ENCODE data around the gene TTC23L.
"Not testable (repeated sequence)": the region's sequence is repeated elsewhere in the genome, so short reads cannot be mapped to it uniquely, and the experiment has no call there.

Gene TTC23L, protein sequence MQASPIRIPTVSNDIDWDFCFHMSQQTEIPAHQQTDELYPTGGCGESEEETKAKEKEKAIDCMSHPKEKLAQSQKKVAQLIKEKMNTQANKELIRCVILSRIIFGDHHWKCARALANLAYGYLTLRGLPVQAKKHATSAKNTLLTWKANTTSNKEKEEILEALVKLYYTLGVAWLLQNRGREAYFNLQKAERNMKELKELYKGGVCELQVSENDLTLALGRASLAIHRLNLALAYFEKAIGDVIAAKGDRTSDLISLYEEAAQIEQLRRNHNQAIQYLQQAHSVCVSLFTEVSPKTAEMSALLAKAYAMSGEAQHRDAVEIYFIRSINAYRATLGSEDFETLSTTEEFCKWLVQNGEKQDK

DNA sequence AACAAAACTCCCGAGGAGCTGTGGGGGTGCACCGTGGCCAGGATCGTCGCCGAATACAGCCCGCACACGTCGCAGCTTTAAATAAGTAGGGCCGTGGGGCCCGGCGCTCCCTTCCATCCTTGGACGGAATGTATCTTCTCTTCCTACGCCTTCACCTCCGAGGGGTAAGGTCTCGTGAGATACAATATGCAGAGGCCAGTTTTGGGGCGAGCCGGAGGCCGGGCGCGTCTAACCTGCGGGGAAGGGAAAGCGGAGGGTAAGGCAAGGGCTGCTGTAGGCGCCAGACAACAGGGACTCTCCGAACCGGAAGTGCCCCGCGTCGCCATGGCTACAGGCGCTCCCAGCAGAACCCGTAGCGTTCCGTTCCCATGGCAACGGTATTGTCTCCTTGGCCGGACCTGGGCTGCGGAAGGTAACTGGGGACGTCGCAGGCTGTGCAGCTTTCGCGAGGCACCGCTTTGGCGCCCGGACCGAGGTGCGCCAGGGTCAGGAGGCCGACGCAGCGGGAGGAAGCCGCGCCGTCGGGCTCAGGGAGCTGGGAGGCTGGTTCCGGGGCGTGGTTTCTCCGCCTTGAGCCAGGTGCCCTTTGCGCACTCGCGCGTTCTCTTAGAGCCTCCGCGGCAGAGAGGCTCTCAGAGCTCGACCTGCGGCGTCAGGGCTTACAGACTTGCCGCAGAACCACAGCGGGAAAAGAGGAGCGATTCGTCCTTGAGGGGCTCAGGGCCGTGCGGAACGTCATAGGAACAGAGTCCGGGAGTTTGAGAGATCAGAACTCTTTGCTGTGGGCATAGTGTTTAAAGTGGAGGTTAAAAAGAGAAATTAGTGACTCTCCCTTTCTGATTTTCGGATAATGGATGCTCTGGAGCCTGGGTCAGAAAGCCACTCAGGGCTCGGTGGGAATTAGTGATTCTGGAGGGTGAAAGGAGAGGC lies at the start of gene TTC23L:
Gene TTC23L, plus strand, starts transcription at position 380 of the 930 bp plus-strand sequence. CDS start 1,508 bp downstream, outside the sequence.
- DNase-seq (ENCODE audit: low read depth in 1 of 2, low spot score in 1 of 2) = peak; percentile 78 to 82

DNA sequence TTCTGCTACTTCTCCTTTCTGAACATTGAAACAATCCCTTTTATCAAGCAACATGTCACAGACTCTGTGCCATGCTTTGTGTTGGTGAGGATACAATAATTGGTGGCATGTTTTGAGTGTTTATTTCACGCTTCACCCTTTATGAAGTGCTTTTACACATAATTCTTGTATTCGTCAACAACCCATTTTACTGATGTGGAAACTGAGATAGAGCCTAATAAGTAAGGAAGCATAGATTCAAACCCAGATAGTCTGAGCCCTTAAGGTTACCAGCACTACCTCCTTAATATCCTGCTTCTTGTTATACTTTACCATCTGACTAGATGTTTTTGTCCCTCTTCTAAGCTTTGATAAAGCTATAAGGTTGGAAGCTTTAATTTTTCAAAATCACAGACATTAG lies 49.3 kb upstream of the TTC23L start:
- no peak for DNase-seq (ENCODE audit: low read depth in 1 of 2, low spot score in 1 of 2)

DNA sequence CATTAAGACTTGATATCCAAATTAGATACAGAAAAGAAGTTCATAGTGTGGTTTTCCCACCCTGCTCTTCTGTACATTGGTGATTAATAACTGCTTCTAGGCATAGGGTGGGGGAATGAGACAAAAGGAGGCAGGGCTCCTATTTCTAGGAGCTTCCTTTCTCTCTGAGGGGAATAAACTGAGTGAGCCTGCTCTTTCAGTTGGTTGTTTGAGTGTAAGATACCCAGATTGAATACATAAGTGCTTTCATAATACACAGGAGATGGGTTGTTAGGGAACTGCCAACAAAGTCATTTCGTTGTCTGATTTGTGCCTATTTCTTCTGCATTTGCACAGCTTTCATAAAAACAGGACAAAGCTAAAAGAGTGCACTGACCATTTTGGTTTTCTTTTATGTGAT lies 48.9 kb upstream of the TTC23L start:
- no peak for DNase-seq (ENCODE audit: low read depth in 1 of 2, low spot score in 1 of 2)

DNA sequence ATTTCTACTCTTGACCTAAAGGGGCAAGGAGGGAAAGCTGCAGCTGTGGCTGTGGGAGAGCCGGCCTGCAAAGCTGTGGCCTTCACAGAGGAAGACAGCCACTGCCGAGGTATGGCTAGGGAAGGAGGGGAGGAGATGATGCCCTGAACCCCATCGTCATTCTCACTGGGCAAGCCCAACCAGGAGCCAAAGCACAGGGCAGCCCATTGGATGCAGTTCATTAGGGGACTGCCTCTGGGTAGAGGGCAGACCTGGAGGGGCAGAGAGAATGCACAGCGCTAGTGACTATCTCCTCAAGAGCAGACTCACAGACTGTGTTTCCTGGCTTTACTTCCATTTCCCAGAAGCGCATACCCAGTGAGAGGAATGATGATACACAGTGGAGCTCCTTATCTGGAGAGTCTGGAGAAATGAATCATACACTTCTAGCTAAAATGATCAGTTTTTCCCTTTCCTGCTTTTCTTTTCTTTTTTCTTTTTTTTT lies 47.2 kb upstream of the TTC23L start:
- DNase-seq (ENCODE audit: low read depth in 1 of 2, low spot score in 1 of 2) = no peak

DNA sequence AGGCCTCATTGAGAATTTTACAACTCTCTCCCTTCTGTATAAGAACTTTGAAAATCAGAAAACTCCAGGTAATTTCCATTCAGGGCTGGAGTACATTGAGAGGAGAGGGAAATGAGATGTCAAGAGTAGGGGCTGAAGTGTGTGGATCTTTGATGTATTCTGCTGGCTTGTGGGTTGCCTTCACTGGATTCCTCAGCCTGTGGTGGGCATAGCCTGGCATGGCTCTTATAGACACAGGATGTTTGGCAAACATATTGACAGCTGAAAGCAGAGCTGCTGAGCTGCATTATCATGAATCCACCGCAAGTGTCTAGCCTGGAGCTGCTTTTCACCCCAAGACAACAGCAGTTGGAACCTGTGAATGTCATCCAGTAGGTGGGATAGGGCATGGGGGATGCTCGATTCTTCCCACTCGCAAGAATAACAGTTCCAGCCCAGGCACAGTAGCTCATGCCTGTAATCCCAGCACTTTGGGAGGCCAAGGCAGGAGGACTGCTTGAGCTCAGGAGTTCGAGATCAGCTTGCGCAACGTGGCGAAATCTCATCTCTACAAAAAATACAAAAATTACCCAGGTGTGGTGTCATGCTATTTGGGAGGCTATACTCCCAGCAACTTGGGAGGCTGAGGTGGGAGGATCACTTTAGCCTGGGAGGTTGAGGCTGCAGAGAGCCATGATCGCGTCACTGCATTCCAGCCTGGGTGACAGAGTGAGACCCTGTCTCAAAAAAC lies 36.0 kb upstream of the TTC23L start:
- no peak for DNase-seq (ENCODE audit: low read depth in 1 of 2, low spot score in 1 of 2)

DNA sequence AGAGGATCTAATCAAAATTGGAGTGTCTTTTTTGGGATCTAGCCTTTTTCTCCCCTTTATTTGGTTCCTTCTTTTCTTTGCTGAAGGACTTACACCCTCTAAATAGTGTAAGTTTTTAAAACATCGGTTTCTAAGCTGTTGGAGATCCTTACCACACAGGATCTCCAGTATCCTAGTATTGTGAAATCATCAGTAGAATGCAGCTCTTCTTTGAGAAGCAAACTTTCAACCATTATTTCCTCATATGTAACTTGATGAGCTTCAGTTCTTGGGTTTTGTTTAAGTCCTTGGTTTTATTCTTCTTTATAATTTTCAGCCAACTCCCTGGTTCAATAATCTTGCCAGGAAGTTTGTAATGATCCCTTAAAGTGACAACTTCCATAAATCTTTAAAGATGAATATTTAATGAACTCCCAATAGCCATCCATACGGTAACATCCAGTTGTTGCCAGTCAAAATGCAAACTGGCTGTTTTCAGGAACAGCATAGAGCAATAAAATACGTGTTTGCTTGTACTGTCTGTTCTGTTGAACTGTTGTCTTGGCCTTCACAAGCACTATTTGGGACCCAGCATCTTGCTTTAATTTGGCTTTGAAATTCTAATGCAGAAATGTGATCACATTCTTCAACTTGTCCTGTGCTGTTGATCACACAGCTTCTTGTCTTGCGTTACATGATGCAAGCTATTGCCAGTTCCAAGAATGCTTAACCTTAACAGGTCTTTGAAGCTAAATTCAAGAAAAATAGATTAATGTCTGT lies 34.8 kb upstream of the TTC23L start:
- DNase-seq (ENCODE audit: low read depth in 1 of 2, low spot score in 1 of 2) = no peak

DNA sequence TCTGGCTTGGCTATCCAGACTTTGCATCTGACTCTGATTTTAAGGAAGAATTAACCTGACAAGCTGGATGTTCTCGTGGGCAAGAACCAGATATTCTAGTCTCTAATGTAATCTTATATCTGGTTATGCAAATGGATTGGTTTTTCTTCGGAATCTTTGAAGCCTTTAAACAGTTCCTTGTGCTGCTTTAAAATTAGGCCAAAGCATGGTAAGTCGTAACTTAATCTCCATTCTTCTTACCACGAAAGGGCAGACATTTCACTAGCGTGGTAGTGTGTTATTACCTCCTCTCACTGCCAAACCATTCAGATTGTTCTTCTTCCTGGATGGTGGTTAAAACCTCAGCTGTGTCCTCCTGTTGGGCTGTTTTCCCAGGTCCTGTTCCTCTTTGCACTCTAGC lies 34.1 kb upstream of the TTC23L start:
- no peak for DNase-seq (ENCODE audit: low read depth in 1 of 2, low spot score in 1 of 2)

DNA sequence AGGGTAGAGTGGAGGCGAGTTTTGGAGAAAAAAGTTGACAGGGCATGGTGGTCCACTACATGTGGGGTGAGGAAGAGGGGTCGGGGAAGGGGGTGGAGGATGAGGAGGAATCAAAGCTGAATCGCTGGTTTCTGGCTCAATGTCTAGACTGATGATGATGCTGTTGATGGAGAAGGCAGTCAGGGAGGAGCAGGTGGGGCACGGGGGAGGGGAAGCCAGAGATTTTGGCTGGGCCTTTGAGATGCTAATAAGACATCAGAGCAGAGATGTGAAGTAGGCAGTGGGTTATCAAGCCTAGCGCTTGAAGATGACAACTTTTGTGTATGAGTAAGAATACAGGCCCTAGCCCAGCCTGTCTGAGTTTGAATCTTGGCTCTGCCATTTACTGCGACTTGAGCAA lies 32.4 kb upstream of the TTC23L start:
- DNase-seq (ENCODE audit: low read depth in 1 of 2, low spot score in 1 of 2) = no peak

DNA sequence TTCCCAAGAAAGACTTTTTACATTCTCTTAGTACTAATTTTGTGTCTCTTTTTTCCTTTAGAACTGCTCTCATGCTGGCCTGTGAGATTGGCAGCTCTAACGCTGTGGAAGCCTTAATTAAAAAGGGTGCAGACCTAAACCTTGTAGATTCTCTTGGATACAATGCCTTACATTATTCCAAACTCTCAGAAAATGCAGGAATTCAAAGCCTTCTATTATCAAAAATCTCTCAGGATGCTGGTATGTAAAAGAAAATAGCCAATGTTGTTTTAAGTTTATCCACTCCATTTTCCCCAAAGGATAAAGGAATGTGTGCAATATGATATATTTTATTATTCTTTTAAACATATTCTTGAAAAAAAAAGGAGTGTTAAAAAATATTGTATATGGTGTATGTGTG lies 27.3 kb upstream of the TTC23L start:
- DNase-seq (ENCODE audit: low read depth in 1 of 2, low spot score in 1 of 2) = no peak

DNA sequence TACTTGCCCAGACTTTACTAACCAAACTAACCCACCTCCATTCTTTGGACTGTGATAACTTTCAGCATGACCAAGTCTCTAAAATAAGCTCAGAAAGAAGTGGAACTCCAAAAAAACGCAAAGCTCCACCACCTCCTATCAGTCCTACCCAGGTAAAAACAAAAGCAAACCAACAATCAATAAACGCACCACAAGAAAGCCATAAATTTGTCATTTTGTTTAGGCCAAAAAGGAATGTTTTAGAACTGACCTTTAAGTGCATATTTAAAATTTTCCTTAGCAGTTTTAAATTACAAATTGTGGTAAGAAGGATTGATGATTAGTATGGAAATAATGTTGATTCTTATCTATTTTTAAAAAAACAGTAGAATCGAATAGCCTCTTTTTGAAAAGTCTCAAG lies 25.5 kb upstream of the TTC23L start:
- no peak for DNase-seq (ENCODE audit: low read depth in 1 of 2, low spot score in 1 of 2)

DNA sequence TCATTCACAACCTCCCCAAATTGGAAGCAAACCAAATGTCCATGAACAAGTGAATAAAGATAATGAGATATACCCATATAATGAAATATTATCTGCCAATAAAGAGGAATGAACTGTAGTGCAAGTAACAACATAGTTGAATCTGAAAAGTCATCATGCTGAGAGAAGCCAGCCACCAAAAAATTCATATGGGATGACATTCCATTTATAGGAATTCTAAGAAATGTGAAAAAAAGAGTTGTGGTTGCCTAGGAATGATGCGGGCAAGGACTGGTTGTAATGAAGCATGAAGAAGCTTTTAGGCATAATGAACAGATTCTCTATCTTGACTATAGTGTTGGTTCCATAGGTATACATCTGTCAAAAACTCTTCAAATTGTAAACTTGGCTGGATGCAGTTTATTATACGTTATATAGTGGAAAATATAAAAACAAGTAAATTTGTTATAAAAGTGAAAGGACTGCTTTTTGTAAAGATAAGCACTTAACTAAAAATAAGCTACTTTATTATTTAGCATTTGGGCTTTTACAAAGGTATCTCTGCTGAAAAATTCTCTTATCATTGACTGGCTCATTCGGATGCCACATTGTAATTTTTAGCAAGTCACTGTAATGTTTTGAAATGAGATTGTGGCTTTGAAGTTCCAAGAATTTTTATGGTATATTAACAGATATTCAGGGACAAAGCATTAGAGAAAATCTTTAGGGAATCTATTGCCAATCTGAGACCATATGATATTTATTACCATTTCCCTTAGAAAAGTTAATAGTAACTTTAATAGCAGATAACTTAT lies 21.2 kb upstream of the TTC23L start:
- no peak for DNase-seq (ENCODE audit: low read depth in 1 of 2, low spot score in 1 of 2)

DNA sequence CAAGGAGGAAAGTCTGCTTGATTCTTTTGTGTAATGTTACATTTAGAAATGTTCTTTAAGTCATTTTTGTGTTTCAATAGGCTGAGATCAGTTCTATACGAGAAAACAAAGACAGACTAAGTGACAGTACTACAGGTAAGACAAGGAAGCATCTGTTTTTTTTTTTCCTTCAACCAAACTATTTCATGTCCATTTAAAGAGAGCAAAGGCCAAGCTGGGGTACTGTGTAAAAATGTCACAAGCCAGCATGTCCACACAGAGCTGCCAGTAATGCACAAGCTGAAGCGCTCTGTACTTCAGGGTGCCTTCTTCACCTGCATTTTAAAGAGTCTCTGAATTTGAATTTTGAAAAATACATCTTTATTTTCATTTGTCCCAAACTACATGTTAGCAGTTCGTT lies 20.2 kb upstream of the TTC23L start:
- no peak for DNase-seq (ENCODE audit: low read depth in 1 of 2, low spot score in 1 of 2)

DNA sequence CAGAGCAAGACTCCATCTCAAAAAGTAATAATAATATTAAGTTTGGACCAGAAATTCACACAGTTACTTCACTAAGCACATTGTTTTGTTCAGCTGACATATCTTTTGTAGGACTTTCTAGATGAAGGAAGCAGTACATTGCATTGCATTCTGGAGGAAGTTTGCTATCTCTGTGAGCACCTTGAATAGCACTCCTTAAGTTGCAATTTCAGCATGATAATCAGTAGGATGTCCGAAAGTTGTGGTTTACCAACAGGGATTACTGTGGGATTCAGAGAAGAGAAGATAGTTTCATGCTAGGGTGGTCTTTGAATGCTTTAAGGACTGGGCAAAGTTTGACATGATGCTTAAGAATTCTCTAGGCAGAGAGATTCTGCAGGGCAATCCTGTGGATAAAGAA lies 18.4 kb upstream of the TTC23L start:
- no peak for DNase-seq (ENCODE audit: low read depth in 1 of 2, low spot score in 1 of 2)

DNA sequence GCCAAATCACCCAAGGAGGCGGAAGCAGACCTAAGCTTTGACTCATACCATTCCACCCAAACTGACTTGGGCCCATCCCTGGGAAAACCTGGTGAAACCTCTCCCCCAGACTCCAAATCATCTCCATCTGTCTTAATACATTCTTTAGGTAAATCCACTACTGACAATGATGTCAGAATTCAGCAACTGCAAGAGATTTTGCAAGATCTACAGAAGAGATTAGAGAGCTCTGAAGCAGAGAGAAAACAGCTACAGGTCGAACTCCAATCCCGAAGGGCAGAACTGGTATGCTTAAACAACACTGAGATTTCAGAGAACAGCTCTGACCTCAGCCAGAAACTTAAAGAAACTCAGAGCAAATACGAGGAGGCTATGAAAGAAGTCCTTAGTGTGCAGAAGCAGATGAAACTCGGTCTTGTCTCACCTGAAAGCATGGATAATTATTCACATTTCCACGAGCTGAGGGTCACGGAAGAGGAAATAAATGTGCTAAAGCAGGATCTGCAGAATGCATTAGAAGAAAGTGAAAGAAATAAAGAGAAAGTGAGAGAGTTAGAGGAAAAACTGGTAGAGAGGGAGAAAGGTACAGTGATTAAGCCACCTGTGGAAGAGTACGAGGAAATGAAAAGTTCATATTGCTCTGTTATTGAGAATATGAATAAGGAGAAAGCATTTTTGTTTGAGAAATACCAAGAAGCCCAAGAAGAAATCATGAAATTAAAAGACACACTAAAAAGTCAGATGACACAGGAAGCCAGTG lies 15.8 kb upstream of the TTC23L start:
- no peak for DNase-seq (ENCODE audit: low read depth in 1 of 2, low spot score in 1 of 2)

DNA sequence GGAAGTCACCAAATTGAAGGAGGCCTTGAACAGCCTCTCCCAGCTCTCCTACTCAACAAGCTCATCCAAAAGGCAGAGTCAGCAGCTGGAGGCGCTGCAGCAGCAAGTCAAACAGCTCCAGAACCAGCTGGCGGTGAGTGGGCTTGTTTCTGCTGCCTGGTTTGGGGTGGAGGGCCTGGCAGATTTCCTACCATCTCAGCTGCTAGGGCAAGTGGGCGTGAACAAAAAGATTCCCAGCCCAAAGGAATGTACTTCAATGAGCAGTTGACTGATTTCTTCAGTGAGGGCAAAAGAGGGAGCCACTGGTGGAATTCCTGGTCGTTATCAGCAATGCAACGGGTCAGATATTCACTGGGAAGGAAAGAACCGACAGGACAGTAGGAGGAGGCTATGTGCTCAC lies 12.6 kb upstream of the TTC23L start:
- DNase-seq (ENCODE audit: low read depth in 1 of 2, low spot score in 1 of 2) = no peak

DNA sequence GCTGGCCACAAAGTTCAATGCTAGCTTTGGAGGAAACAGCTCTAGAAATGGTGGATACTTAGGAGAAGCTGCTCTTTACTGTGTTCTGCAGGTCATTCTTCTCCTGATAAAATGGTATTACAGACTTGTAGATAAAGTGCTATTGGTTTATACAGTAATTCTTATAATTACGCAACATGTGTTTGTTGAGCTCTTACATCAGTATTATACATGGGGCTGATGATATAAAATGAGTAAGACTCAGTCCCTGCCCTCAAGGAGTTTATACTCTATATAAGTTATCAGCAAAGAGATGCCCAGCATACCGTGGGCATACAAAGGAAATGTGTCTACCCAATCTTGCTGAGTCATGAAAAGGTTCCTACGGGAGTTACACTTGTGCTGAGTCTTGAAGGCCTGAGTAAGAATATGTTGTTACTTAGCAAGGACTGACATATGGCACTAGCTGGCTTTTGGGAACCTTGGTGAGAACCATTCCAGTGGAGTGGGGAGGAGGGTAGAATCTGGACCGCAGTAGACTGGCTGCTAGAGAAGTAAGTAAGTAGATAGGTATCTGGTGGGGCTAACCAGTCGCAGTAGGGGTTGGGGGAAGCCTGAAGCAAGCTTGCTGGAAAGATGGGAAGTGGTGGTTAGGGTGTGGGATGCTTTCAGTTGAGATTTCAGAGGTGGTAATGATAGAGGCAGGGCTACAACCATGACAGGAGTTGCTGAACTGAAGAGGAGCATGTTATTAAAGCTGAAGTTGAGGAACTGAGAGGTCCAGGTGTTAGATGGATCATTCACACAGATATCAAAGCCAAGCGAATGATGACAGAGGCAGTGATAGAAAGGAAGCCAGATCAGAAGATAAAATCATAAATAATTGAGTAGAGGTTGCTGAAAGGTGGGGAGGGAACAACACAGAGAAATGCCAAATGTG lies 11.1 kb upstream of the TTC23L start:
- DNase-seq (ENCODE audit: low read depth in 1 of 2, low spot score in 1 of 2) = no peak

DNA sequence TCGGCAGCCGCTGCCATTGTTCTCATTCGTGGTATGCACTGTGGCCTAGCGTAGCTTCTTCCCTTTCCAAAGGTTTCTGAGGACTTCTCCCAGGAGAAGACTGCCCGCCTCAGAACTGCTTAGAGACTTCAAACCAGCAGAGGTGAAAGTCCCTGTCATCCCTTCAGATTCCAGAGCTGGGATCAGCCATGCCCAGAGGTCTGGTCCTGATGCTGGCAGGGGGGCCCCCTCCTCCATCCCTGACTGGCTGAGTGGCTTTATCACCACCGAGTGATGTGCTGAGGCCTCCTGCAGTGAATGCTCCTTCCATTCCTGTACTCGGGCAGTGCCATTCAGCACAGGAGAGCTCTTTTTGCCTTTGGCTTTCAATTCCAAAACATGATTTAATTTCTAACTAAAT lies 8.1 kb upstream of the TTC23L start:
- not testable (repeated sequence) for DNase-seq (ENCODE audit: low read depth in 1 of 2, low spot score in 1 of 2)

DNA sequence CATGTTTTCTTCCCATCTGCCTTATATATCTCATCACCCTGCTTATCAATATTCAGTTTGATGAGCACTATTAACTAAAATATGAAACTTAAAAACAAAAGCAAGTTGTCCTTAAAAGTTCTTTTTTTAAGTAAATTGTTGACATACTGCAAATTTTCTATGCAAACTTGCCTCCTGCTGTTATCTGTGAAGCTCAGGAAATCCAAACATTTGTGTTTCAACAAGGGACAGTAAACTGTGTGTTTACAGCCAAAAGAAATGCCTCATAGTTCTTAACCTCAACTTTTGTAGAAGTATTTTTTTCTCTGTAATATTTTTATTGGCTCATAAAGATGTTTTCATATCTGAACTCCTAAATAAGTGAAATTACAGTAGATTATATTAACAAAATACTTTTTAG lies 7.7 kb upstream of the TTC23L start:
- no peak for DNase-seq (ENCODE audit: low read depth in 1 of 2, low spot score in 1 of 2)

Data from activated T-helper 1 cell treated with anti-CD3 and anti-CD28 coated beads, Interleukin-2, amount 50 U/mL, for 16 hours (primary cell).